Glomerular endothelial cell (primary cell): ENCODE results near the gene FAM217A. TPM values are rescaled to one million over a fixed set of nuclear protein-coding genes. Genes with fewer than 3 reads are reported as not detected.

Source experiments
- DNase-seq: peaks from one replicate; pipeline ENCODE4 v3.0.0-alpha.2; 2011; ENCODE audit warnings: low read depth, low spot score; ENCODE audit errors: extremely low read depth
- total RNA-seq: library from RNA; depleted of rRNA; stranded (reverse); fragments of >200 nt; gene quantifications from 2 replicates; pipeline ENCODE4 v1.2.3, GENCODE V29; 2015

Gene FAM217A
- total RNA-seq, 1 donor from 2014 or later: not detected

DNA sequence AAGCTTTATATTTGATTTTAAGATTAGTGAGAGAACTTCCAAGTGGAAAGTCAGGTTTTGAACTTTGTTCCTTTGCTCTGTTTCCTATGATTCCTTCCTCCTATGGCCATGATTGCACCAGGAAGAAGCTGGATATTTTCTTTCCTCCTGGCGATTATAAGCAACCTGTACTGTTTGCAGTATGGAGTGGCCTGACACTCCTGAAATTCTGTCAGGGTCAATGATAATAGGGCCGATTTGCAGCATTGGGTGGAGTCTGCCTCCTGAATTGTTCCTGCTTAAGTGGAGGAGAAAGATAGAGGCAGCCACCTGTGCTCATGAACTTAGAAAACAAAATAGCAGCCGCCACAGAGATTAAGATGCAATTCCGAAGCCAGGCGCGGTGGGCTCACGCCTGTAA is 9.8 kb upstream of the FAM217A start:
- DNase-seq: no peak

DNA sequence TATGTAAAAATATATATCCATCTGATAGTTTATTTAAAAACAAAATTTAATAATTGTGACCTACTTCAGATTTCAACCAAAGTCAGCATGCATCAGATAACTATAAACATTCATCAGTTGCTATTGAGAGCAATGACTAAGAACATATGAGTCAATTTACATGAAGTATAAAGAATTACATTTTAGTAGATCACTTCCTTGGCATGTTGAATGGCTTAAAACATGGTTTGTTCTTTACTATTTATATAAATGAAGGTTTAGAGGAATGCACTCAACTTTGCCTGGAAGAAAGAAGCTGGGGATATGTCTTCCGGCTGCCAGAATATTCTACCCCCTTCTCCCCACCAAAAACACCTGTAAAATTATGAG is 6.4 kb upstream of the FAM217A start:
- no peak for DNase-seq

DNA sequence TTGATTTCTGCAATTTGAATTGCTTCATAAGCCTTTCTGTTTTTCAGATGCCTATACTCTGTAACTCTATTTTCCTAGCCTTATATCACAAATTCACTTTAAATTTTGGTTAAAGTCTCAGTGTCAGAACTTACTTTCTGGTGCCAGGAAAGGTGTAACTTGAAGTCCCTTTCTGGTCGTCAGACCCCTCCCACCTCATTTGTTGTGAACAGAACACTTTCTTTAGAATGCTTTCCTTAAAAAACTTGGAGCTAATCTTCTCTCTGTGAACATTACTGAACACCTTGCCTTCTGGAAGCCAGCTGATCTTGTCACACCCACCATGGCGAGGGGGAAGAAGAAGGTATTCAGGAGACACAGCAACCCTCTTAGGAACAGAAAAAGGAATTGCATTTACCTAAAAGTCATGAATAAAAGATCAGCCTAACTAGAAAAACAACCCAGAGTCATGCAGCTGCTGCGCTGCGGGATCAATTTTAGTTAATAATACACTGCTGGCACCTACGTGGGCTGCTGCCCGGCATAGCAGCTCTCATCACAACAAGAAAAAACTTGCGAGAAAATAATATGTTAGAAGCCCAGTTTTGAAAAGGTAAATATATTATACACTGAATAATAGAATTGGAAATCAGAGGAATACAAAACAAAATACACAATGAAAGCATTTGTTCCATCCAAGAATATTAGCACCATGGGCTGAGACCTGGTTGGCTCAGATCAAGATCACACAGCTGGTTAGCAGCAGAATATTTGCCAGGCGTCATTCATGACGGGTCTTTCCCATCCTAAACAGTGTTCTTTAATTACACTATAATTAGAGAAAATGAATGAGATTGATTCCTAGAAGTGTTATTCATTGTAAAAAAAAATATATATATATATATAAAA is 5.8 kb upstream of the FAM217A start:
- DNase-seq: no peak

DNA sequence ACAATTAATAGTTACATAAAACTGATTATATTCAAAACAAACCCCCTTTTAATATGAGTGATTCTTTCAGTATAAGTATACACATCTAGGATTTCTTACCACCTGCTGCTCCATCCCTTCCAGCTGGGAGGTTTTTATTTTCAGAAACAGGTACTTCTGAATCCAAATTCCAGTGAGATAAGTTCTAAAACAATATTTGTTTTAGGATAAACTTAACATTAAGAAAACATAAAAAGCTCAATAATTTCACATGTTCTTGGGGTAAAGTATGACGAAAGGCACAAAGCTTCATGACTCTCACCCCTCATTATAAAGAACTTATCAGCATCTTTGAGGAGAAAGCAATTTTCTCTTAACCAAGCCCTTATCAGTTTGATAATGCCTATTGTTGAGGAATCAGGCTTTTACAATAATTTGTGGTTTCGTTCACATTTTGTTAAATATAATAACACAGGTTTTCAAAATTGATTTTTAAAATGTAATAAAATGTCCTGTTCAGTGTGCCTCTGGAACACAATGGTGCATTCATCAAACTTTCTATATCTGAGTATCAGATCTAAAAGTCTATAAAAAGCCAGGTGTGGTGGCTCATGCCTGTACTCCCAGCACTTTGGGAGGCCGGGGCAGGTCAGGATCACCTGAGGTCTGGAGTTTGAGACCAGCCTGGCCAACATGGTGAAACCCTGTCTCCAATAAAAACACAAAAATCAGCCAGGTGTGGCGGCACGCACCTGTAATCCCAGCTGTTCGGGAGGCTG is 4.3 kb downstream of the FAM217A start:
- DNase-seq: no peak

DNA sequence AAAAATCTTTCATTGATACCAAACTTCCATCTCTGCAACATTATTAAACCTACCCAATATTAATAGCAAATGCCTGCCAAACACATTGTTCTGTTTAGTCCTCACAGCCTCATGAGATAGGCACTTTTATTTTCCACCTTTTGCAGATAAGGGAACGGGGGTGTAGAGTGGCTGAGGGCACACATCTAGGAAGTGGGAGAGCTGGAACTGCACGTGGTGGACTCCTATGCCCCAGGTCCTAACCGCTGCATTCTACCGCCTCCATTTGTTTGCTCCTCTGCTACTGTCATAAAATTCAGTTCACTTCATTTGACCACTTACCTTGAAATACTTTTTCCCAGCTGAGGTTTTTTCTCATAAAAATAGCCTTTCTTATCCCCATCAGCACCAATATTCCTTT is 7.6 kb downstream of the FAM217A start:
- no peak for DNase-seq

DNA sequence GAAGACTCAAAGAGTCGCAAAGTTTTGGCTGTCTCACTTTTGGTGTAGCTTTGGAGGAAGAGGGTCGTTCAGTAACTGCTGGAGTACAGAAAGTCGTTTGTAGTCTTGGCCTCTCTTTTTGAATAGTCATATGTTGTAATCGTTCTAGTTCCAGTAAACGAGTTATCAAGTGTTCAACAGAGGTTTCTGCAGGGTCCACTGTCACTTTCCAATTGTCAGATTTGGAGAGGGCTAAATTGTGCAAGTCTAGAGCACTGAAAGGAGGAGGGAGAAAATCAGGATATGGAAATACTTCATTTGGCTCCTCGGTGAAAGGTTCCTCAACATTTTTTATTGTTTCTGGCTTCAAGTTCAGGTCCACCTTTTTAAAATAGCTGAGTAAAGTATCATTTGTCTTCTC is 9.7 kb downstream of the FAM217A start:
- no peak for DNase-seq

DNA sequence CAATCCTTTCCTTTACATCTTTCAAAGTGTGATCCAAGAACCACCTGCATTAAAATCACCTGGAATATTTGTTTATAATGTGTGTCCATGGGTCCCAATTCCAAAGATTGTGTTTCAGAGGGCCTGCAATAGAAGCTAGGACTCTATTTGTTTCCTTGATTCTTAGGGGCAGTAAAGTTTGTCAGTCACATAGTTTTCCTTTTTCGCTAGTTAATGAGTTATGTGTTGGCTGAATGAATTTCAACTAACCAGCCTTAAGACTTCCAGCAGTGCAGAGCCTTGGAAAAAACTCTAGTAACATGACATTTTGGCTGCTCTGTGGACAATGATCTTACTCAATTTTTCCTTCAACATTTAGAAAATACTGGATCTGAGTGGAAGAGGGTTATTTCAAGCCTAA is 11.3 kb downstream of the FAM217A start:
- no peak for DNase-seq

DNA sequence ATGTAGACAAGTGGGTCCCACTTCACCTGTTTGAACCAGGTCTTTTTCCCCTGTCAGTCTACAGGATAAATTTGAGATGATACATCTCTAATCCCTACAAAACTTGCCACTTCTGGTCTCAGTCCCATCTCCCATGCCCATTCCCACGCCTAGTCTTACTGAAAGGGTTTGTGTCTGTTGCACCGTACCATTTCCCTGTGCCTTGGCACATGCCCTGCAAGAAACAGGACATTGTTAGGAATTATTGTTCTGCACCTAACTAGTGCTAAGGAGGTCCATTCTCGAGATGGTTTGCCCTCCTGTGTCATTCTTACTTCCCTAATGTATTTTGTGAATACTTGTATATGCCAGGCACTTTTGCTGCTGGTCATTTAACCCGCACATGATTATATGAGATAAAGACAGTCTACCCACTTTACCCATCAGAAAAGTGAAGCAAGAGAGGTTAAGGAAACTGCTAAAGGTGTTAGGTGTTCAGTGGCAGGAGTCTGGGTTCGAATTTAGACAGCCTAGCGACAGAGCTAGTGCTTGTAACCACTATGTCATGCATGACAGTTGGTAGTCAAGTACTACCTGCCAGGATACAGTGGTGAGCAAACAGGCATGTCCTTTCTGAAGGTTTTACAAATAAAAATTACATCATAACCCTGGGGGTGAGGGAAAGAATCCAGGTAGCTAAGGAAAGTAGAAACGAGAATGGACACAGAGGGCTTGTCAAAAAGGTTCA is 12.7 kb downstream of the FAM217A start:
- DNase-seq: no peak

DNA sequence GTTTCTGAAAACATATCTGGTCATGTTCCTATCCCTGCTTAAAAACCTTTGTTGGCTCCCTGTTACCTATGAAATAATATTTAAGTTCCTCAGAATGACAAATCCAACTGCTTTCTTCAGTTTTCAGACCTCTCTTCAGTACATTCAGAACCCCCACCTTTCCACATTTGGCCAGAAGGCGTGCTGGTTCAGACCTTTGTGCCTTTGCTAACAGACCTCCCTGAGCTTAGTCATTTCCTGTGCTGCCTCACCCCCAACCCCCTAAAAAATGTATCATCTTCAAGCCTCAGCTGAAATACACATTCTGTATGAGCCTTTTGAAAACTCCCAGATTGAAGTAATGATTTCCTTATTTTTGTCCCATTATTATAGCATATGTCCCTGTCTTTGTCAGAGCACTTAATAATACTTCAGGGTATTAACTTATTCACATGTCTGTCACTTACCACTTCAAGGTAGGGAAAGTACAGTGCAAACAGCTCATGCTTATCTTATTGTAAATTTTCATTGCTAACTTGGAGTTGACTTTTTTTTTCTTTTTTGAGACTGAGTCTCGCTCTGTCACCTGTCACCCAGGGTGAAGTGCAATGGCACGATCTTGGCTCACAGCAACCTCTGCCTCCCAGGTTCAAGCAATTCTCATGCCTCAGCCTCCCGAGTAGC is 19.7 kb downstream of the FAM217A start:
- peak; percentile 31 for DNase-seq

DNA sequence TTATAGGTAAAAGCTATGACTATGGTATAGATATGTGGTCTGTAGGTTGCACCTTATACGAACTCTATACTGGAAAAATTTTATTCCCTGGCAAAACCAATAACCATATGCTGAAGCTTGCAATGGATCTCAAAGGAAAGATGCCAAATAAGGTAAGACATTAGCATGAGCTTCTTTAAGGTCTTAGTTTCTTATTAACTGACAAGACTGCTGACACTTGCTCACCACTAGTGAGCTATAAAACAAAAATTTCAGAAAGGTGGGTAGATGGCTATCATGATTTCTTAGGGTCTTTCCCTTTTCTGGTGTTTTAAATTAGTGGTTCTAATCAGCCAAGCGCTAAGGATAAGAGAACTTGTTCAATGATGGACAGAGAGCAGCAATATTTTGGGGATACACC is 21.9 kb downstream of the FAM217A start:
- DNase-seq: no peak

DNA sequence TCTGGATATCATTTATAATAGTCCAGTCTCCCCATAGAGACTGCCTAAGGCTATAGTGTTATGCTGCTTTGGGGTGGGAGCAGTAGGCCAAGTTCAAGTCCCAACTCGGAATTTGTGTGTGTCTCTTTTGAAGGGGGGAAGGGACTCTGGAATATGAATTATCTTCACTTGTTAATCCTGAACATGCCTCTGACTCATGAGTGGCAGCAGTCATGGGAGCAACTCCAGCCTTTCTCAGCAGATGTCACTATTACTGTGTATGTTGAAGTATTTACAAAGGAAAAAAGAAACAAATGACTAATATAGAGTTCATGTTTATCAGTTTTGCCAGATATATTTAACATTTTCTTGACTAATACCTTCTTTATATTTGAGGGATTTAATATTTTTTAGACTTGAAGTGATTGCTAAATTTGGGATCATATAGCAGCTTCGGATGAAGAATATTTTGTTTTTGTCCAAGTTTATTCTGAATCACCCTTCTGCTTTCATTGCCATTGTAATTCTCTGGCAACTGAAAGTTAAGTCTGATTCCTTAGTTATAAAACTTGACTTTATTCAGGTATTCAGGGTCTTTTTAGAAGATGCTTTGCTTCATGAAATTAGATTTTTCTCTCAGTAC is 23.4 kb downstream of the FAM217A start:
- peak; percentile 60 for DNase-seq

DNA sequence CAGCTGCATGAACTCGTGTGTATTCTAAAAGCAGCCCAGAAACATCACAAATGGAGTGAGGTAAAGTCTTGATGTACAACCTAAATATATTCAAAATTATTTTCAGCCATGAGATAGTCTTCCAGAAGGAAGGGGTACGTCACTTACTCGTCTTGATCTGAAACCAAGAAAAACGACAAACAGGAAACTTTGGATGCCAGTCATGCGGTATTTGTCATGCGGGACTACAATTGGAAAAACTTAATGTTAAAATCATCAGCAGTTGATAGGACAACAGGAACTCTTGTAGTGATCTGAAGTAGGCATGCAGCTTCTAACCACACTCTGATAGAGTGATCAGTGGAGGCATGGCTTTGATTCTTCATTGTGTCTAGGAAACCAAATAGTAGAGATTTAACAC is 29.7 kb downstream of the FAM217A start:
- DNase-seq: no peak

DNA sequence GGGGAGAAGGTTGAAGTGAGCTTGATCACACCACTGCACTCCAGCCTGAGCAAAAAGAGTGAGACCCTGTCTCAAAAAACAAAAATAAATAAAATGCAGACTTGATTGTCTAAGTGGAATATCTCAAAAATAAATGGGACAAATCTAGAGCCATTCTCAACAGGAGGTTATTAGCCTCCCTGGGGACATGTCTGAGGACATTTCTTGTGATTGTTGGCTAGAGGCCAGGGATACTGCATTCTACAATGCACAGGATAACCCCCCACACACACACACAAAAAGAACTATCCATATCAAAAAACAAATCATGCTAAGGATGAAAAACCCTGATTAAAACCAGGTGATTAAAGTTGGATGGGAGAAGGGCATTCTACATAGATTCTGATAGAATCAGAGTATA is 37.5 kb downstream of the FAM217A start:
- no peak for DNase-seq

DNA sequence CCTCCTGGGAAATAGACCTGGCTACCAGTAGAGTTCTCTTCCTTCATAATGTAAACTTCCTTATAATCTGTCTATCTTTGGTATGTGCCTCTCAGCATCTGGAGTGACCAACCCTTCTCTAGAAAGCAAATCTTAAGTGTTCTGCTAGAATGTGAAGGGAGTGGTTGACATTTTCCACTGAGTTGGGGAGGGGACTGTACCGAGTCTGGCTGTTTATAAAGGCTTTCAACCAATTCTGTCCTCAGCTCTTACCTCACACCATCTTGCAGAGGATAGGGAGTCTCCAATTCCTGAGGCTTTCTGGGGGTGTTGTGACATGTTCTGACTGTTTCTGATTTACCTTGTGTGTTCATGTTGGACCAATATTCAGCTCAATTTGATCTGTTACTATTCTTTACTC is 39.6 kb downstream of the FAM217A start:
- no peak for DNase-seq

DNA sequence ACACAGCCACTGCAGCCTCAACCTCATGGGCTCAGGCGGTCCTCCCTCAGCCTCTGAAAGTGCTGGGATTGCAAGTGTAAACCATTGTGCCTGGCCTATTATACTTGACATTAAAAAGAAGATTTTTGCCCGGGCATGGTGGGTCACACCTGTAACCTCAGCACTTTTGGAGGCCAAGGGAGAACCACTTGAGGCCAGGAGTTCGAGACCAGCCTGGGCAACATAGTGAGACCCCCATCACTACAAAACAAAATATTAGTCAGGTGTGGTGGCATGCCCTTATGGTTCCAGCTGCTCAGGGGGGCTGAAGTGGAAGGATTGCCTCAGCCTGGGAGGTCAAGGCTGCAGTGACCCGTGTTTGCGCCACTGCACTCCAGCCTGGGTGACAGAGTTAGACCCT is 42.4 kb downstream of the FAM217A start:
- no peak for DNase-seq

DNA sequence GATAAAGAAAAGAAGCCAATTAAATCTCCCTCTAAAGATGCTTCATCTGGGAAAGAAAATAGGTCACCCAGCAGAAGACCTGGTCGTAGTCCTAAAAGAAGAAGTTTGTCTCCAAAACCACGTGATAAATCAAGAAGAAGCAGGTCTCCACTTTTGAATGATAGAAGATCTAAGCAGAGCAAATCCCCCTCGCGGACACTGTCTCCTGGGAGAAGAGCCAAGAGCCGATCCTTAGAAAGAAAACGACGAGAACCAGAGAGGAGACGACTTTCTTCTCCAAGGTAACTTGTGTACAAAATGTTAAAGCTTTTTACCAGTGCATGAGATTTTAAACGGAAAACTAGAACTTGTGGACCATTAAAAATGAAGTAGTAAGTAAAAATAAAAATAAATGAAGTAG is 46.5 kb downstream of the FAM217A start:
- no peak for DNase-seq

DNA sequence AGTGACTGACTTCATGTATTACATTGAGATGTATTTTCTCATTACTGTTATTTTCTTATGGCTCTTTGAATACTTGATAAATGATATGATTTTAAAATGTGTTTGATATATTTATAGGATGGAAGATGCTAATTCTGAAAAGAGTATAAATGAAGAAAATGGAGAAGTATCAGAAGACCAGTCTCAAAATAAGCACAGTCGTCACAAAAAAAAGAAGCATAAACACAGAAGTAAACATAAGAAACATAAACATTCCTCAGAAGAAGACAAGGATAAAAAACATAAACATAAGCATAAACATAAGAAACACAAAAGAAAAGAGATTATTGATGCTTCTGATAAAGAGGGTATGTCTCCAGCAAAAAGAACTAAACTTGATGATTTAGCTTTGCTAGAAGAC is 47.5 kb downstream of the FAM217A start:
- DNase-seq: no peak

DNA sequence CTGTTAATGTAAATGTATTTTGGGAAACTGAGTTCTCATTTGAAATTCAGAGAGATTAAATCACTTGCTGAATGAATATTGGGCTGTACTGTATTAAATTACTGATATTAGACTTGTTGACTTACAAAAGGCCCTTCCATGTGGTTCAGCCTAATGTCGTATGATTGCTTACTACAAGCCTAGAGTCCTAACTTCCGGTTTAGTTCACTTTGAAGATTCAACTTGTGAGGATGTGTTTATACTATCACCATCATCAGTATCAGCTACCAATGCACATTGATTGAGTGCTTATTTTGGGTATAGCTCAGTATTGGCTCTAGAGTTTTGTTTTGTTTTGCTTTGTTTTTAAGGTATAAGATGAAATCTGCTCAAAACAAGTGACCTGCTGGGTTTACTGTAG is 48.3 kb downstream of the FAM217A start:
- no peak for DNase-seq

DNA sequence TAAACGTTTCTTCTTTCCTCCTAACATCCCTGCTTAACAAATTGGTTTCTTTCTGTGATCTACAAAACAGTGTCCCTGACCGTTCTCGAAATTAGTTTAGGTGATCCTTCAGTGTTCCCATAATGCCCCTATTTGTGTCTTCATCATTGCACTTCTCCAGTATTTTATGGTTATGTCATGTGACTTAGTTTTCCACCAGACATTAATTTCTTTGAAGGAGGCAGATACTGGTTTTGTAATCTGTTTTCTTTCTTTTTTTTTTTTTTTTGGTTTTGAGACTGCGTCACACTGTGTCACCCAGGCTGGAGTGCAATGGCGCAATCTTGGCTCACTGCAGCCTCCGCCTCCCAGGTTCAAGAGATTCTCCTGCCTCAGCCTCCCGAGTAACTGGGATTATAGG is 49.2 kb downstream of the FAM217A start:
- no peak for DNase-seq

DNA sequence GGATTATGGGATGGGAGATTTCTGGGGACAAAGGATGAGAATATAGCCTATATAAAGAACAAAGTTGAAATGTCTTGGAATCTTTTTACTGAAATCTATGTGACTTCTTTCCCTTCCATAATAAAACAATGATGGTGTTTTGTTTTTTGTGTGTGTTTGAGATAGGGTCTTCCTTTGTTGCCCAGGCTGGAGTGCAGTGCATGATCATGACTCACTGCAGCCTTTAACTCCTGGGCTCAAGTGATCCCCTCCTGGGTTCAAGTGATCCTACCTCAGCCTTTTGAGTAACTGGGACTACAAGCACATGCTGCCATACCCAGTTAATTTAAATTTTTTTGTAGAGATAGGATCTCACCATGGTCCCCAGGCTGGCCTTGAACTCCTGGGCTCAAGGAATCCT is 50.9 kb downstream of the FAM217A start:
- DNase-seq: no peak

DNA sequence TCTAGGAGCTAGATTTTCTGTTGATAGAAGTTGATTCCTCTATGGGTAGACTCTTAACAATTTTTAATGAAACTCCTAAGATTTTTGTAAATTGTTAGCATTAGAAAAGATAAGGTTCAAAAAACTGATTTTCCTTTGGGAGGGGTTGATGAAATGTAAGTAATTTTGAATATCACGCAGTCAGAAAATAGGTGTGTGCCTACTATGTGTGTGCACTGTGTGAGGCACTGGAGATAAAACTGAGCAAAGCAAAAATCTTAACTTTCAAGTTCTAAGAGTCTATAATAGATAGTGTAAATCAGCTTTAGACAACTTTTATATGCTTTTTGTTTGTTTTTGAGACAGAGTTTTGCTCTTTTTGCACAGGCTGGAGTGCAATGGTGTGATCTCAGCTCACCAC is 53.3 kb downstream of the FAM217A start:
- no peak for DNase-seq
